Measurements from ENCODE around the gene KCNA10.

The KCNA10 gene

GRCh38 chr1:110519125-110519810 lies at the start of gene KCNA10:
KCNA10 (minus strand) TSS chr1:110519175; CDS start chr1:110518787, 388 bp downstream.
- no peak for DNase-seq

DNA sequence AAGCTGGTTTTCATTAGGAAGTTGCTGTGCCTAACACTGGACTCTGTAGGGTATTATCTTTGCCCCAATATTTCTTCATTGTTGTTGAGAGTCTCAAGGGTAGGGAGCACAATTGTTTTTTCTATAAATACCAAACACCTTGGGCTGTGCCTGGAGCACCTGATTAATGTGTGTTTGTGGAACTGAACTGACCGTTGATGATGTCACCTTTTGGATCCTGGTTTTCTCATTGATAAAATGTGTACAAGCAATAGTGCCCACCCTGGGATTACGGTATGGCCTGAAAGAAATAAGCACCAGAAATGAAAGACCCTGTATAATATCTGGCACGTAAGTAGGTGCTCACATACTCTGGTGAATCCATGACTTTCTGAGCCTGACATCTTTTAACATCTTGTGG lies 47.9 kb upstream of the KCNA10 start:
- no peak for DNase-seq

DNA sequence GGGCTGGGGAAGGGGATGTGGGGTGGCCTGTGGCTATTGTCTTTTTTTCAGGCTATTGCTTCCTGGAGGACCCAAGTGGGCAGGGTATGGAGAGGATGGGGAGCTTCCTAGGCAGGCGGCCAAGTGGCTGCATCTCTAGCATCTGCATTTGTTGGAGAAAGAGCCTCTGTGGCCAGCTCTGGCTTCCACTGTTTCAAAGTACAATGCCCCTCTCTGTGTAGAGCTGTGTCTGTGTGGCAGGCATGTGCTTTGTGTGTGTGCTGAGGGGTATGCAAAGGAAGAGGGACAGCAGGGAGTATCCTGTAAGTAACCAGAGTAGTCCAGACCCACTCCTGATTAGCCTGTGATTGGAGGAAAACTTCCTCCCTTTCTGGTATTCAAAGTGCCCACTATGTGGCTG lies 46.6 kb upstream of the KCNA10 start:
- no peak for DNase-seq

- DNase-seq: no peak
These were observed 44.1 kb upstream of the KCNA10 start for GRCh38 chr1:110563089-110563488.

GRCh38 chr1:110561596-110561995 lies 42.6 kb upstream of the KCNA10 start:
- DNase-seq: no peak

- DNase-seq: no peak
These were observed 40.2 kb upstream of the KCNA10 start for GRCh38 chr1:110559157-110559556.

- DNase-seq: no peak
These were observed 38.5 kb upstream of the KCNA10 start for GRCh38 chr1:110557481-110557880.

DNA sequence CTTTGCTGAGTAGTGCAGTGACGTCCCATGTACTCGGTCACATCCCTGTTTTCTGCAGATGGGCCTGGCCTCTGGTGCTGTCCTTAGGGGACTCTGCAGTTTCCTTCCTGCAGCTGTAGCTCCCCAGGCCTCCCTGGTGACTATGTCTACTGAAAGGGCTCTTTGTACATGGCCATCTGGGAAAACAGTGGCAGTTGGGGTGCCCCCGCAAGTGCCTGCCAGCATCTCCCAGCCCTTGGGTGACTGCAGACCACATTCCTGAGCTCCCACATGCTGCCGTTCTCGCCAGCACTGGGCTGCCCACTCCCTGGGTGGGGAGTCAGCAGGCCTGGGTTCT lies 37.5 kb upstream of the KCNA10 start:
- DNase-seq: no peak

DNA sequence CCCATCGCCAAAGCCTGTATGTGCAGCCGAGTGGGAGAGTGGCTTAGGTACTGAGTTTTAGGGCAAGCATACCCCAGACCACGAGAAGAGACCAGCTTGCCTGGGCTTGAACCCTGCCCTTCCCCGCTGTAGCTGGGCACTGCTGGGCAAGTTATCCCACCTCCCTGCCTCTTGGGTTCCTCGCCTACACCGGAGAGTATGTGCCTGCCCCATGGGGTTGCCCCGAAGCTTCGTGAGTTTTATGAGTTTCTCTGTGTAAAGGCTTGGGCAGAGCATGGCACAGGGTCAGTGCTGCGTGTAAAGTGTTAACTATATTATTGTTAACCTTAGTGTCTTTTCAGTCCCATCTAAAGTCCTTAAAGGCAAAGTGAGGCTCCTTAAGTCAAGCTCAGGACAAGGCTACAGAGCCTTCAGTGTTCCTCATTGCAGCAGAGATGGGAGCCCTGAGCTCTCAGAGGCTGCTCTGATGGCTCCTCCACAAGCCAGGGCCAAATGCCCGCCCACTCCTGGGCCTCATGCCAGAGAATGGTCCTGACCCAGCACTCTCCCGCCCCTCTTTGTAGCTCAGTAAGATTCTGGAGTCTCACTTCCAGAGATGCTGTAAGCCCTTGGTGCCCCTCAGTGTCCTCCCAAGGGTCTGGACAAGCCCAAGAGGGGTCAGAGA lies 37.0 kb upstream of the KCNA10 start:
- DNase-seq: no peak

DNA sequence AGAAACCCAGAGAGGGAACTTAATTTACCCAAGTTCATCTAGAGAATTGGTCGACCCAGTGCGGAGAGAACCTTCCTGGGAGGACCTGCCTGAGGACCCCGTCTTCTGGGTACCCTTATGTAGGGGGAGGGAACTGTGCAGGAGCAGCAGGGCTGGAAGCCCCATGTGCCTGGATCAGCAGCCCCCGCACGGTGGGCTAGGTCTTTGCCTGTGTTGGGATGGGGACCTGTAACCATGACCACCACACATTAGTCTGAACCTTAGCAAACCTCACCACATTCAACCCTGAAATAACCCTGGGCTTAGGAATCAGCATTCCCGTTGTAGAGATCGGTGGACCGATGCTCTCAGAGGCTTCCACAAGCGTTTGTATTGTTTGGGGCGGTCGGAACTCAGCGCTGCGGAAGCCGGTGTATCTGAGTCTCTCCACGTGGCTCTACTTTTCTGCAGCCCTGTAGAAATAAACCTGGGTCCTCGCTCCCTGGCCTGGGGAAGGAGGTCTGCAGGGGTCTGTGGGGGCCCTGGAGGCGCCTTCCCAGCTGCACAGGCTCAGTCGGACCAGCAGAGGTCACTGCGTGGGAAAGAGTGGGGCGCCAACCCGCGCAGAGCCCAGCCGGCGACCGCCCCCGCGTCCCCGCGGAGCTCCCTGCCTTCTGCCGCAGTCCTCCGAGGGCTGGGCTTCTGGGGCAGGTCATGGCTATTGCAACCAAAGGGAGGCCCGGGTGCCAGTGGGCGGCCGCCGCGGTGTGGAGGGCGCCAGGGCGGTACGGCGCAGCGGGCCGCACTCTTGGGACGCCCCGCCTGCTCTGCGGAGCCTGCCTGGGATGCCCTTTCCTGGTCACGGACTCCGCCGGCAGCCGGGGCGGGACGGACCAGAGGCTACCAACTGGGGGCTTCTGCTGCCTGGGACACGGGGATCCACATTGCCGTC lies 36.2 kb upstream of the KCNA10 start:
- no peak for DNase-seq

GRCh38 chr1:110551278-110551809 lies 32.4 kb upstream of the KCNA10 start:
- DNase-seq: no peak

- DNase-seq: no peak
These were observed 30.9 kb upstream of the KCNA10 start for GRCh38 chr1:110549831-110550230.

GRCh38 chr1:110548381-110548780 lies 29.4 kb upstream of the KCNA10 start:
- DNase-seq: peak in 1 of 2 experiments; percentile 6

GRCh38 chr1:110547017-110547416 lies 28.0 kb upstream of the KCNA10 start:
- no peak for DNase-seq

DNA sequence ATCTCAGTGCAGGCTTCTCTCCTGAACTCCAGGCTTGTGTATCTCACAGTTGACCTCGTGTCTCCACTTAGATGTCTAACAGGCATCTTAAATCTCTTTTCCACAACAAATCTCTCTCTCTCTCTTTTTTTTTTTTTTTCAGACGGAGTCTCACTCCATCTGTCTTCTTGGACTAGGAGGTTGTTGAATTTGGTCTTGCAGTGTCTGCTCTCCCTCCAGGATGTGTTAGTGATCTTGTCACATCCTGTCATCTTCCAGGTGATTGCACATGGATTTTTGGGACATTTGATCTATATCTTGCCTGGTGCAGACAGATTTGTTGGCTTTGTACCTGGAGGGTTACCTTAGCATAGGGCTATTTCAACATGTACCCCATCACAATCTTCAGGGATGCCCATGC lies 26.5 kb upstream of the KCNA10 start:
- no peak for DNase-seq

DNA sequence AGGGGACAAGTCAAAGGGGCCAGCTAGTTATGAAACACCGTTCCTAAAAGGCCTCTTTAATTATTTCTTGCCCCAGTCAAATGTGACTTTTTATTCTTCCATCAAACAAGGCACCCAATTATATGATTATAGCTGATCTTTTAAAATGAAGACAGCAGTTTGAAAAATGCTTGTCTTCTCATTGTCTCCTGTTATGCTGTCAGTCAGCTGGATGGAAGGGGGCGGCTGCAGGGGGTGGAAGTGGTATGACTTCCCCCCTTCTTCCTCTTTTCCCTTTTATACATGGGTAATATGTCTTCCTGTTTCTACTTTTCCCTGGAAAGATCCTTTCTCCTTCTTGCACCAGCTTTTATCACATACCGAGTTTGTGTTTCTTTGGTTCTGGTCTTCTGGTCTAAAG lies 25.8 kb upstream of the KCNA10 start:
- no peak for DNase-seq

GRCh38 chr1:110542725-110543124 lies 23.8 kb upstream of the KCNA10 start:
- peak; percentile 16 to 49 for DNase-seq

DNA sequence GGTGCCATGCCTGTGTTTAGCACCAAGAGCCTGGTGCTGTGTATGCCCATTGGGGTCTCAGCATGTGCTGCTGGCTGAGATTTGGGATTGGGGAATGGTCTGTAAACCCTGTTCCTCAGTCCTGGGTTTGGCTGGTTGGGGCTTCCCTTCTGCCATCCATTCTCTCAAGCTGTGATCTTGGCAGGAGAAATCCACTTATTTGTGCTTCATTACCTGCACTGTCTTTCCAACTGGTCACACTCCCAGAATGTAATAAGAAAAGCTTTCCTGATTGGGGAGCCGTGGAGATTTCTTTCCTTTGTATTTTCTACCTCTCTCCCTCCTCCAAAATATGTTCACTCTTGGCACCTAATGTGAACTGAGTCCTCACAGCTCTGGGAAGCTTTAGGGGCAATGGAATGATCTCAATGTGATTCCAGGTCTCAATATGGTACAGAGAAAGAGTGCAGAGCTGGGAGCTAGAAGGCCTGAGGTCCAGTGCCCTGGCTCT lies 23.0 kb upstream of the KCNA10 start:
- no peak for DNase-seq

DNA sequence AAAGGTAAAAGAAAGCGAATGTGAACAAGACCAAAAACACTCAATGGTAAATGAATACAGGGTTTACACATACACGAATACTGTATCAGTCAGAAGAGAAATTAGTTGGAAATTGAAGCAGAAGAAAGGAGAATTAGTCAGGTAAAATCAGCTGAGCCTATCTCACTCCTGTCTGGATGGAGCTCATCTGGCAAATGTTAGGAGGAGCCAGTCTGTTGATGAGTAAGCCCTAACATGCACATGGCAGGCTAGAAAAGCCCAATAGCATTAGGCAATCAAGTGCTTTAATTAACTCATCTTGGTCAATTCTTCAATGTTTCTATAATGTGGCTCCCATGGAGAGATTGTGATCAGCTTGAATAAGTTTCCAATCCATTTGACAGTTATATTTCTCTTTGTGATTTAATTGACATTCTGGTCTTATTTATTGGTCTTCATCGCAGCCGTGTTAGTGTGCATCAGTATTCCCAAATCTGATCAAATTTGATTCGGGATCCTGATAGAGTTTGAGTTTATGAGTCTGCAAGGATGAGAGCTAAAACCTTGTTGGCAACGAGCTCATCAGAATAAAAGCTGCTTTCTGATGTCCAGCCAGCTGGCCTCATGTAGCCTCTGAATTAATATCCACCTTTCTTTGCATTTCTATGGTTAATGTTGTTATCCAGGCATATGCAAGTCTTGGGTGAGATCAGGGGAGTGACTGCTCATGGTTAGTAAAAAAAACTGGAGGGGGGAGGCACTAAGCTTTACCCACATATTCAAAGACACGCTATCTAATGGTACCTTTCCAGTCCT lies 22.1 kb upstream of the KCNA10 start:
- DNase-seq: no peak

DNA sequence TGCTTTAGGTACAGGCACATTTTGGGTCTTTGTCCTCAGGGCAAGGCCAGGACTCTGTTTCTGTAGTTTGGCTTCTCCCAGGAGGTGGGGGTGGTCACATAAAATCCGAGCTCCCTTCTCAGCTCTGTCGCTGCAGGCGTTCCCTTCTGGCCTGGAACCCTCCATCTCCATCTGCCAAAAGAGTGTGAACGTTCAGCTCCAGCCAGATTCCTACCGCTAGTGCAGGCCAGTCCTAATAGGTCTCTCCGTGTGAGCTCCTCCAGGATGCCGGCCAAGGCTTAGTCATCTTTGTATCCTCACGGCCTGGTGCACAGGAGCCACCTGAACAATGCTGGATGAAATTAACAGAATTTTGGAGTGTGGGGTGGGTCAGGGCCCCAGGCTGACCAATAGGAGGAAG lies 19.9 kb upstream of the KCNA10 start:
- DNase-seq: no peak

- DNase-seq: no peak
These were observed 19.1 kb upstream of the KCNA10 start for GRCh38 chr1:110538075-110538474.

DNA sequence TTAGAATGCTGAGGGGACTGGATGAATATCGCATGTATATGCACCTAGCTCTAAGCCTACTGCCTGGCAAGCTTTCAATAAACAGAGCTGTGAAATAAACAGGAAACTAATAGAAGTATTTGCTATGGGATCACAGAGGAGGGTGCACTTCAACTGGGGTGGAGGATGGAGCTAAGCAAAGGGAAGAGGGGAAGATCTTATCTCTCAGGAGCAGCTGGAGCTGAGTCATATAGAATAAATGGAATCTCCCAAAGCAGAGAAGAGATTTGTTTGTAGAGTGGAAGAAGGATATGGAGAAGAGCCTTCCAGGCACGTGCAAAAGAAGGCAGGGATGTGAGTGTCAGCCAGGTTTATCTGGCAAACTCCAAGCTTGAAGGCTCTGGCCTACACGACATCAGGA lies 17.0 kb upstream of the KCNA10 start:
- DNase-seq: no peak

DNA sequence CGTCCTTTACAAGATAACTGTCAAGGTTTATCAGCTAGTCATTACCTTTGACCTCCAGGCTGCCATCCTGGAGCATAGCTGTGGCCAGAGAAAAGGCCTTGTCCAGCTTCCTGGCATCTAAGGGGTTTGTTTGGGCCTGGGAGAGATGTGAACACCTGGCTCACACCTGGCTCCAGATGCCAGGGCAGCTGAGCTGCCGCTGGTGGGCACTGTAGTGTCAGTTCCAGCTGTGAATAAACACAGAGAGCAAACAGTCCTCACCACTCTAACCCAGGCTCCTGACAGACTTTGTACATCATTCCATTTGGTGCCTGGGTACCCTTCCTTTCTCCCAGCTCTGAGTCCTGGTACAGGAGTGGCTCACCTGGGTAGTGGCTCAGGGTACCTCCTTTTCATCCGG lies 14.3 kb upstream of the KCNA10 start:
- DNase-seq: no peak

Data from Kasumi-1 (cell line).